Suppressor macrophage (primary cell): ENCODE data around the gene APP.
"Not testable (repeated sequence)": the region's sequence is repeated elsewhere in the genome, so short reads cannot be mapped to it uniquely, and the experiment has no call there.

Experiments used
- DNase-seq, 4 experiments: peaks; one replicate each; pipeline ENCODE4 v3.0.0-alpha.2; 2020 to 2022

APP gene

DNA sequence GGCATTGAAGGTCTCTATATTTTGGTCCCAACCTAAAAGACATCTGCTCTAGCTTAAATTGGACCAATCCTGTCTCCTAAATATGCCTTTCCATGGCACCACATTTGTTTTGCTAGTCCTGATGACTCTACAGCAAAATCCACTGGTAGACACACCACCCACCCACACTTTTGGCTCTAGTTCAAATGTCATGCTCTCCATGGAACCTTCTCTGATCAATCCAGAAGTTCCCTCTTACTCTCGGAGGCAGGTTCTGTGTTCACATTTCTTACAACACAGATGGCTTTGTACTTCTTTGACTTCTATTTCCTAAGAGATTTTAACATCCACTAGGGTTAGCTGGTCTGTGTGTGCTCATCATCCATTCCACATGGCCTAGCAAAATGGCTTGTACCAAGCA is 151.3 kb downstream of the APP start:
- DNase-seq = peak; percentile 16 to 53 (median 38)

DNA sequence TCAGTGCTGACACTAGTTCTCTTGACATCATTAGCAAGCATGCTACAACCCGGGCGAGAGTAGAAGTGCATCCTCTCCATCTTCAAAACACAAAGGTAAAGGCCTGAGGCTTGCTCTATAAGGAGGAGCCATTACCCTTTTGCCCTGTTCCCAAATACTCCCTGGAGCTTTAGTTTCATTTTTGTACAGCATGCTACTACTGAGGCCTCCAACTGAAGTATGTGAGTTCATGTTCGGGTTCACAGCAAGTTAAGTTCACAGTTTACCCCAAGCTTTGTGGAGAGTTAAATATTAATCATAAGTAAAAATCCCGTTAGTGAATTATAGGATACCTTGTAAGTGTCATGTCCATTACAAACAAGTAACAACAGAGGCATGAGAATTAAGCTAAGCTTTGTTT is 156.6 kb downstream of the APP start:
- DNase-seq = no peak

DNA sequence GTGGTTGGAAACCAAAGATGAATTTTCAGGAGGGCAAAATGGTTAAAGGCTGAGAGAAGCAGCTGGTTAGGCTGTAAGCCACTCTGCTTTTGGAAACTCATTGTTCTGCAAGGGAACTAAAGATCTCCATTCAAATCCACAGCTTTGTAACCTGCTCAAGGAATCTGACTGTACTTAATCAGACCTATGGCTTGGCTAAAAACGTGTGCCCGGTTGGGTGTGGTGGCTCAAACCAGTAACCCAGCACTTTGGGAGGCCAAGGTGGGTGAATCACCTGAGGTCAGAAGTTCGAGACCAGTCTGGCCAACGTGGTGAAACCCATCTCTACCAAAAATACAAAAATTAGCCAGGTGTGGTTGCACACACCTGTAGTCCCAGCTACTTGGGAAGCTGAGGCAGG is 158.1 kb downstream of the APP start:
- DNase-seq = not testable (repeated sequence)

GRCh38 chr21:26011292-26011940 is 159.2 kb downstream of the APP start:
- no peak for DNase-seq

DNA sequence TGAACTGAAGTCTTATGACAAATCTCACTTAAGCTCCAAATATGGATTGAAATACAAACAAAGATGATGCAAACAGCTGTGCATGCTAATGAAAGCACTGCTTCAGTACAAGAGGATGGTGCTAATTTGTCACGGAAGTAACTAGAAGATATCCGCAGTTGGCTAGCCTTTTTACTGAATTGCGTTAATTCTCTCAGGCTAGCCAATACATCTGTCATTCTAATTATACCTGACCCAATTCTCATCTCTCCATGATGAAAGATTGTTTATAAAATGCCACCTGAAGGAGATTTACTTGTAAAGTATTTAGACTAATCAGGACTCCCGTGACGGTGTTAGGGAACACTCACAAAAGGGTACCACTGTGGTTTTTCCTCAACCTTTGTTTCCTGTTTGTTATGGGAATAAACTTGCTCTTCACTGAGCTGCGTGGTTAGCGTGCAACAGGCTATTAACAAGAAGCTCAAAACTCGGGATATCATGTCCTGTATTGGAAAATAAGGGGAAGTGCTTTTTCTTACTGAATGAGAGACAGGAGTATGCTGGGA is 162.5 kb downstream of the APP start:
- no peak for DNase-seq

DNA sequence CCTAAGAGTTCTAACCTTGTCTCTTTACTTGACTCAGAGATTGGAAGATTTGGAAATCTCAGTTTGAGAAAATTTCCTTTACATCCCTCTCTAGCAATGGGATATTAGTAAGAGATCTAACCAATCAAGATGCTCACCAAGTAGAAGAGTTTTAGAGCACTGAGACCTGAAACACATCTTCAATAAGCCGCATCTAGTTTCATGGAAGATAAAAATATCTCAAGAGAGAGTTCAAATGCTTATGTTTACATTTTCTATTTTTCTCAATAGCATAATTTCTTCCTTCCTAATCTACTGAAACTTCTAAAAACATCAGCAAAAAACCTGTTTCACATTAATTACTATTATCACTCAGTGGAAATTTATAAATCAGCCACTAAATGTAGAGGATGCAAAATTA is 165.1 kb downstream of the APP start:
- no peak for DNase-seq

- DNase-seq = no peak
These were observed 167.2 kb downstream of the APP start for GRCh38 chr21:26003404-26003803.

GRCh38 chr21:26001356-26001755 is 169.2 kb downstream of the APP start:
- no peak for DNase-seq

DNA sequence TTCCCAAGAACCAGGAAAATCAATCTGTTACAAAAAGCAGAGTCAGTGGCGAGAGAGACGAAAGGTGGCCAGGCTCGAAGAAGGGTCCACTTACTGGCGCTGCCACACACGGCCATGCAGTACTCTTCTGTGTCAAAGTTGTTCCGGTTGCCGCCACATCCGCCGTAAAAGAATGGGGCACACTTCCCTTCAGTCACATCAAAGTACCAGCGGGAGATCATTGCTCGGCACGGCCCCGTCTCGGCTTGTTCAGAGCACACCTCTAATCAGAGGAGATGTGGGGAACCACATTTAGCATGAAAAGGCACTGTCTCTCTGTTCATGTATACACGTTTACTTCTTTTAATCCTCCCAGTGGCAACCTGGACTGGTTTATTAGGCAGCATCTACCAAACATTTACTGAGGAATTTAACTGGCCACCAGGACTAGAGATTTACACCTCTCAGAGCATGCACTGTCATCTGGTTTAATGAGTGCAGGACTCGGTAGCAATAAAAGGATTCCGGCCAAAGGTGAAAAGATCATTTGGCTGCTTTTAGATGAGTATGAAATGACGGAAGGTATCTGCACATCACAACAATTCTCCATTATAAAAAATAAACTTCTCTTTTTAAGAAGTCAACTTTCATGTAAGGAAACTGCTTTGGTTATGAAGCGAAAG is 170.5 kb downstream of the APP start:
- peak in 1 of 4 experiments; percentile 15 for DNase-seq

DNA sequence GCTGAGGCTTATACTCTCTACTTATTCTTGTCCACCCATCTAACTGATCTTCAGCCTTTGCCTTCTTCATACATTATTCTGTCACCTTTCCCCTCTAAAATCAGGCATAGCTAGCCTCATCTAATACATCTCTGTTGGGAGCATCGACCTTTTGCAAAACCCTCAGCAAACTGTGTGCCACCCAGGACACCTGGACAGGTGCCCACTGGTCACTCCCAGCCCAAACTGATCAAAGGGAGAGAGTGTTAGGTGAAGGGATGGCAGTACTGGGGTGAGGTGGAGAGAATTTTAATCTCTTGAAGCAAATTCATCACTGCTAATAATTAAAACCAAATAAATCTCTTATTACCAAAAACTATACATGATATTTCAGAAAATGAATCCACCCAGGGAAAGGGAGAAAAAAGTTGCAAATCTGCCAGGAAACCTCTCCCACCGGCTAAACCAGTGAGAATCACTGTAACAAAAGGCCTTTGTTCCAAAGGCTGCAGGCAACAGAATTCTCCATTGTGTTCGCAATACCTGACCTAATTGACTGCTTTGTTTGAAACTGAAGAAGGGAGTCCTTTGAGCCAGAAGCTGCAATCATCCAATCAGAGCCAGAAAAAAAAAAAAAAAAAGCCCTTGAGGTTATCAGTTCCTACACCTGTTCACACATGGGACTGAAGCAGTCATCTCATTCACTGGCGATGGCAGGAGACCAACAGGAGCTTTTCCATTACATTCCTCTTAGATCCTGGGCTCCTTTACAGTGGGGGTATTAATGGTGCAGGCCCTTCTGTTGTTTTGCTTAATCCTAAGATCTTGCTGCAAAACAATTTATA is 172.6 kb downstream of the APP start:
- no peak for DNase-seq

DNA sequence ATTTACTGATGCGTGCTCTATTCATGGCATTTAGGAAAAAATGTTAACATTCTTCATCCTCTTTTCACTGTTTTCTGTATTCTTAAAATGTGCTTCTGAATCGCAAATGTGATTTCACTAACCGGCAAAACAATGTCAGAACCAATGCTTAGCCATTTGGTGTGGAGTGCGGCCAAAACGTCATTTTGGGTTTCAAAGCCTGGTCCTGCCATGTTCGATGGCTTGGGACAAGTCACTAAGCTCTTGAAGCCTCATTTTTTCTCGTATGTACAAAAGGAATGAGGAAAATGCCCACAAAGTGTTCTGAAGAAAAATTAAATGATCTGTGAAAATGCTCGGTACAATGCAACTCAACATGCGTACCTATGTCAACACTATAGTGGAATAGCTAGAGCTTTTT is 175.3 kb downstream of the APP start:
- no peak for DNase-seq

- DNase-seq = no peak
These were observed 175.8 kb downstream of the APP start for GRCh38 chr21:25994758-25995163.

DNA sequence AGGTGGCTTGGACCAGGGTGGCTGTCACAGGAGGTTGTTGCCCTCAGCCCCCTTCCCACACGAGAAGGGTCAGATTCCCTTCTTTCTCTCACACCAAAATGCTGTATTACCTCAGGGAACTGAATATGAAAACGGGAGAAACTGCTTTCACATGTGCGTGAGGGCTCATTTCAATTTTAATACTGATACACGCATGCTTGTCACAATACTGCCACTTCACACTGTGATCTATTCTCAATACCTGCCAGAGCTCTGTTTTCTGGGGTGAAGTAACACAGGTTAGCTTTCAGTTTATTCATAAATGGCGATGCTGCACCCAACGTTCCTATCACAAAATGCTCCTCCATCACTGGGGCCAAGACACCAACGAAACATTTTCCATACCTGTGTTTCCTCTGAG is 181.8 kb downstream of the APP start:
- no peak for DNase-seq

DNA sequence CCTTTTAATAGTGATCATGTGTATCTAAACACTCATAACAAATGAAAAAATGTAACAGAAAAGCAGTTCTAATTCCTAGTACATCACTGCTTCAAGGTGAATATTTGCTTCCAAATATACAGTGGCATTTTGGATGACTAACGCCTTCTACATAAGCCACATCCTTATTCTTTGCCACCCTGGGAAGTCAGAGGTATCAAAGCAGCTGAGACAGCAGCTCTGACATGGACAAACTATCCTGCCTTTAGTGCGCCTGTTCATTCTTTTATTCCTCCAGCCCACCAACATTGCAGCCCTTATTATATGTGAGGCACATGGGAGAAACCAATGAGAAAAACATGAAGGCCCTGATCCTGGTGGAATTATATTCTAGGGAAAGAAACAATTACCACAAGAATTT is 183.0 kb downstream of the APP start:
- DNase-seq = no peak

GRCh38 chr21:25986928-25987327 is 183.6 kb downstream of the APP start:
- no peak for DNase-seq

GRCh38 chr21:25985990-25986389 is 184.6 kb downstream of the APP start:
- DNase-seq = no peak

DNA sequence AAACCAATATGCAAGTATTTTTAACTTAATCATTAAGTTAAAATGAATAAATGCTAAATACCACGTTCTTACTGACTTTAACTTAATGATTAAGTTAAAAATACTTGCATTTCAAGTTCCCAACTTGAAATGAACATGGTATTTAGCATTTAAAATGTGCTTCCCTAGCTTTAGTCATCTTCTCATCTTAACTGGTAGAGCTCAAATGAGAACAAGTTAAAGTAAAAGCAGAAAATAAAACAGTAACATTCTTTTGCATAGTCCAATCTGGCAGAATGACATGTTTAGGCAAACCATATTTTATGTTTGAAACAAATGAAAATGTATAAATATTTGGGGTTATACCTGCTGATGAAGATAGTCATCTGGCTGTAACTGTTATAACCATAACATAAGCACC is 186.0 kb downstream of the APP start:
- no peak for DNase-seq

GRCh38 chr21:25983745-25984144 is 186.8 kb downstream of the APP start:
- peak in 2 of 4 experiments; percentile 8 to 9 for DNase-seq

DNA sequence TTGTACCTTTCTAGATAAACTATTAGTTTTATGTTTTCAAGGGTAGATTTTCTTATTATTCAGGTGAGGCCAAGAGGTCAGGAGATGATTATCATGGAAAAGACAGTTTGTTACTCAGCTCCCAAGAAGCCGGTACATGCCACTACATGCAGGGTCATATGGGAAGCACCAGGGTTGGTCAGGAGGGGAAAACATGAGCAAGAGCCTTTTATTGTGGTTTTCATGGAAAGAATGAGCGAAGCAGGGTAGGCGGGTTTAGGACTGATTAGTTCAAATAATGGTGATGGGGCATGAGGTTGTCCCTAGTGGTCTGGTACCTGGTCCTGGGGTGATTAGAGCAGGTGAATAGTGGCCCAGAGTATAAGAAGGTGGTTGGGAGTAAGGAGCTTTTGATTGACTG is 189.9 kb downstream of the APP start:
- DNase-seq = no peak

DNA sequence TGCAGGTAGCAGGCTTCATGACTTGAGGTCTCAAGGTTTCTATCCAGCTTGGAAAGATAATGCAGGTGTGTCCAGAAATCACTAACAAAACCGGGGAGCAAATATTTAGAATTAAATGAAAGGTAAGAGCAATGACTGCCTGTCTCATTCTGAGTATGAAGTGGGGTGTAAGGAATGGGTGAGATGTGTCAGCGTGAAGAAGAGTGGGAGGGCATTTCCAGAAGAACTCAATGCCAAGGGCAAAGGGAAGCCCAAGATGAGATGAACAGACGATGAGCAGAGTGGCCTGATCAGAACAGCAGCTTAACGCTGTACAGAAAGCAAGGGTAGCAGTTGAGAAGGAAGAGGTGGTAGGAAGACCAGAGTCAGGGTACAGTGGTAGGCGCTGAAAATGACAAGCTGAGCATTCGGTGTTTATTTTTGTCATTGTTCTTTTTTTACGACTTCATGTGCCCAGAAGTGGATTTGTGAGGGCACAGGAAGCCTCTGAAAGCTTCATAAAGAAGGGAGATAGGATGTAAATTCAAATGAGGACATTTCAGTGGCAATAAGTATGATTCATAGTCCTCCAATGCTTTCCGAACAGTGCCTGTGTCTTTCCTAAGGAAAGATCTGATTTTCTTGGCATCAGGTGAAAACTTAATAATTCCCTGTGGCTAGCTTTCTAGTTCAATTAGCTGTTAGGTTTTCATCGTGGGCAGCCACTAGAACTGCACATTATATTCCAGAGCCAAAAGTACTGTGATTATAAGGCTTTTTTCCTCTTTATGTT is 190.5 kb downstream of the APP start:
- DNase-seq = no peak

GRCh38 chr21:25977068-25977611 is 193.4 kb downstream of the APP start:
- no peak for DNase-seq

DNA sequence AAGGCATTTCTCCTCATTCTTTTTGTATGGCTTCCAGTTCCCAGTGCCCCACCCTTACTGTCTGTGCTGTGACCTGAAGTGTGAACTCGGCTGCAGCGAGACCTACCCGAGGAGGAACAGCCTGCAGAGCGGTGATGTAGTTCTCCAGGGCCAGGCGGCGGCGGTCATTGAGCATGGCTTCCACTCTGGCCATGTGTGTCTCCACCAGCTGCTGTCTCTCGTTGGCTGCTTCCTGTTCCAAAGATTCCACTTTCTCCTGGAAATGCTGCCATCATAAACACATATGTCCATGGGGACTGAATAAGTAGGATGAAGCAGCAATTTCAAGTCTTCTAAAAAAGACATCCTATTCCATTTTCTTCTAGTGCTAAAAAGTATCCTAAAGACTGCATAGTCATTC is 195.6 kb downstream of the APP start:
- no peak for DNase-seq
